Suprapubic skin (tissue), 4 donors: ENCODE measurements around the gene PI4KB. TPM values are rescaled to one million over a fixed set of nuclear protein-coding genes. Genes with fewer than 3 reads are reported as not detected.
A peak's percentile ranks its signal among the peaks of the same experiment; 100 is the strongest.

ENCODE experiments used
- DNase-seq, 2 donors: peaks; one replicate each; pipeline ENCODE4 v3.0.0-alpha.2; 2019; ENCODE audit warnings: low spot score in 2 of 2
- H3K27ac ChIP-seq: fragments of 200-600 bp; sonication (generic); one replicate; pipeline ENCODE4 v1.5.1; 2019
- H3K27me3 ChIP-seq: fragments of 200-600 bp; sonication (generic); one replicate; pipeline ENCODE4 v1.5.1; 2019
- H3K36me3 ChIP-seq: fragments of 200-600 bp; sonication (generic); one replicate; pipeline ENCODE4 v1.5.1; 2019
- H3K4me1 ChIP-seq: fragments of 200-600 bp; sonication (generic); one replicate; pipeline ENCODE4 v1.5.1; 2019
- H3K4me3 ChIP-seq: fragments of 200-600 bp; sonication (generic); one replicate; pipeline ENCODE4 v1.5.1; 2019; ENCODE audit warnings: mild to moderate bottlenecking
- H3K9me3 ChIP-seq: fragments of 200-600 bp; sonication (generic); one replicate; pipeline ENCODE4 v1.5.1; 2019
- CTCF ChIP-seq, 2 donors: fragments of 200-600 bp in 1 of 2; fragments of 450-650 bp in 1 of 2; sonication (generic) in 1 of 2; IDR thresholded peaks; one replicate each; pipeline ENCODE4 v1.5.1; 2016 to 2019; ENCODE audit warnings: antibody characterized with exemption in 2 of 2, mild to moderate bottlenecking in 1 of 2, moderate library complexity in 1 of 2
- EP300 ChIP-seq: sonication (generic); formaldehyde crosslinking; IDR thresholded peaks from one replicate; pipeline ENCODE4 v1.6.1; 2017; ENCODE audit warnings: antibody characterized with exemption
- POLR2A ChIP-seq, 2 donors: fragments of 450-650 bp; IDR thresholded peaks; one replicate each; pipeline ENCODE4 v1.6.1; 2017; ENCODE audit warnings: antibody characterized with exemption in 2 of 2, mild to moderate bottlenecking in 2 of 2, moderate library complexity in 2 of 2
- POLR2AphosphoS5 ChIP-seq, 3 donors: sonication (generic); formaldehyde crosslinking; IDR thresholded peaks; one replicate each; pipeline ENCODE4 v1.6.1; 2017; ENCODE audit warnings: antibody characterized with exemption in 3 of 3
- WGBS: methylation state at CpG from one replicate; pipeline ENCODE4 v1.1.5; 2018; 5-methylcytosine and 5-hydroxymethylcytosine counted together
- total RNA-seq, 4 donors: library from RNA; depleted of rRNA; stranded (reverse); fragments of >200 nt; gene quantifications; one replicate each; pipeline ENCODE4 v1.1.0, GENCODE V29; 2016

PI4KB gene
- 100 to 1,000 TPM in 1 of 4 donors, 10 to 100 TPM in 3; 50.0 to 102 (median 60.3) TPM for total RNA-seq

- peaks cover 13% of the 10 kb centered on the region for H3K36me3 ChIP-seq
- under 1% methylated on average over 33 of the region's 40 CpGs for WGBS
- peak; percentile 91 to 93 for DNase-seq
- peak within 1 kb of the TSS; percentile 86 for H3K4me3 ChIP-seq
- H3K9me3 ChIP-seq: no peaks in the 10 kb centered on the region
- no peaks in the 10 kb centered on the region for H3K27me3 ChIP-seq
- TF ChIP-seq CTCF (IDR thresholded peaks at IDR 0.05) (no peak), POLR2A (IDR thresholded peaks at IDR 0.05) (peak in 1 of 2 donors; percentile 27)
- peak within 1 kb of the TSS; percentile 97 for H3K27ac ChIP-seq
- H3K4me1 ChIP-seq: peaks cover 38% of the 10 kb centered on the region
Measured at GRCh38 chr1:151327223-151327902, at the start of gene PI4KB. Gene PI4KB, minus strand, starts transcription at chr1:151327416. Its CDS starts 10,935 bp downstream, at chr1:151316481.

DNA sequence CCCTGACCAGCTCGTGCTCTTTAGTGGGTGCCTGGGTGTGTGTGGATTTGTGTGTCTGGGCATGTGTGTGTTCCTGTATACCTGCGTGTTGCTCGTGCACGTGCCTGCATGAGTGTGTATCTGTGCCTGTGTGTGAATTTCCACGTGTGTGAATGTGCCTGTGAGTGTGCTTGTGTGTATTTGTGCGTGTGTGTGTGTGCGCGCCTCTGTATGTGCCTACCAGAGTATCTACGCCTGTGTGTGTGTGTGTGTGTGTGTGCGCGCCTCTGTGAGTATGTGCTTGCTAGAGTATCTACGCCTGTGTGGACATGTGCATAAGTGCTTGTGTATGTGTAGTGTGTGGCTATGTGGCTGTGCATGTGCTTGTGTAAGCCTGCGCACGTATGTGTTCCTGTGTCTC lies 46.0 kb upstream of the PI4KB start:
- H3K4me1 ChIP-seq: peaks cover 38% of the 10 kb centered on the region
- TF ChIP-seq CTCF (IDR thresholded peaks at IDR 0.05) (no peak), POLR2A (IDR thresholded peaks at IDR 0.05) (no peak), EP300 (no peak)
- H3K36me3 ChIP-seq: no peaks in the 10 kb centered on the region
- no peaks in the 10 kb centered on the region for H3K27me3 ChIP-seq
- no peaks in the 10 kb centered on the region for H3K9me3 ChIP-seq
- 81% methylated on average over 5 of the region's 14 CpGs for WGBS
- no peak overlapping the region for H3K27ac ChIP-seq
- H3K4me3 ChIP-seq: no peak overlapping the region
- DNase-seq: no peak

GRCh38 chr1:151372058-151372934 lies 45.1 kb upstream of the PI4KB start, which contains the start of gene SELENBP1:
Gene SELENBP1, minus strand, starts transcription at chr1:151372705. Its CDS starts 64 bp downstream, at chr1:151372641.
- H3K27ac ChIP-seq: peak within 1 kb of the TSS; percentile 64
- peak; percentile 80 to 90 for DNase-seq
- H3K27me3 ChIP-seq: no peaks in the 10 kb centered on the region
- peak within 1 kb of the TSS; percentile 46 for H3K4me3 ChIP-seq
- no peak for TF ChIP-seq CTCF (IDR thresholded peaks at IDR 0.05)
- TF ChIP-seq POLR2A (IDR thresholded peaks at IDR 0.05): peak in 1 of 2 donors; percentile 48
- WGBS: 4% methylated on average over 9 of the region's 11 CpGs
- peaks cover 38% of the 10 kb centered on the region for H3K4me1 ChIP-seq
- H3K9me3 ChIP-seq: no peaks in the 10 kb centered on the region
- peaks cover 5% of the 10 kb centered on the region for H3K36me3 ChIP-seq

DNA sequence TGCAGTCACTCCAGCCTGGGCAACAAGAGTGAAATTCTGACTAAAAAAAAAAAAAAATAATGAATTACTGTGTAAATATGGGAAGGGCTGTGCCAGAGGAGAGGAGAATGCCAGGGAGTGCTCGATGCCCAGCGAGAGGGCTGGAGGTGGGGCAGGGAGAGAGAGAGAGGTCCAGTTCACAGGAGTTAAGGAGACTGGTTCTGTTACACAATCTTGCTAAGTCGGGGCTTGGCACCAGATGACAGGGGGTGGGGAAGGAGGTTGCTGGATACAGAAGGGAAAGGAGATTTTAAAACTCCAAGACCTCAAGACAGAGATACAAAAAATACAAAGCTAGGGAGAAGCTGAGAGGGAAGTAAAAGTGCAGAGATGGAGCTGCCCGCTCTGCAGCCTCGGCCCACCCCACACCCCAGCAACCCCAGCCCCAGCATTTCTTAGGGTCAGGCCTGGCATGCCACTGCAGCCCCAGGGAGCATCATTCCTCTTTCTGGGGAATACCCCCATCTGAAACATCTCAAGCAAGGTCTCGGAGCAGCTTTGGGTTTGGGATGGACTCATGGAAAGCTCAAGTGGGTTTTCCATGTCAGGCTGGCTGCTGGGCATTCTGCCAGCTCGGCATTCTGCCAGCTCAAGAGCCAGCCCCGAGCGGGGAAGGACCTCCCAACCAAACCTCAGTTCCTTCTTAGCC lies 44.3 kb upstream of the PI4KB start:
- Histone ChIP-seq H3K27ac (peak overlapping the region; percentile 64), H3K4me1 (peaks cover 38% of the 10 kb centered on the region), H3K36me3 (peaks cover 10% of the 10 kb centered on the region), H3K27me3 (no peaks in the 10 kb centered on the region), H3K9me3 (no peaks in the 10 kb centered on the region), H3K4me3 (peak overlapping the region; percentile 46)
- DNase-seq: peak; percentile 86
- TF ChIP-seq EP300: no peak
- TF ChIP-seq POLR2AphosphoS5 (IDR thresholded peaks at IDR 0.05): no peak
- TF ChIP-seq CTCF (IDR thresholded peaks at IDR 0.05): no peak
- no peak for TF ChIP-seq POLR2A (IDR thresholded peaks at IDR 0.05)
- WGBS: 25% methylated on average over 7 of the region's 9 CpGs
